ENCODE data around the gene BTF3L4. TPM values are rescaled to one million over a fixed set of nuclear protein-coding genes. Genes with fewer than 3 reads are reported as not detected.

The BTF3L4 gene
- total and polyA plus RNA-seq, 12 donors: 24.9 to 37.1 (median 30.2) TPM

GRCh38 chr1:52119301-52120079 lies 63.4 kb downstream of the BTF3L4 start:
- no peak overlapping the region for H3K4me3 ChIP-seq
- intact Hi-C loops (cut with DNase I): loop anchor here in 3 of 10 donors (10.0 kb wide), 1 partner anchor 565 kb away; no protein-coding TSS in a partner anchor
- H3K27me3 ChIP-seq: peaks cover 0 to 7% (median 0%) of the 10 kb centered on the region in 7 donors
- ATAC-seq (no peak), DNase-seq (no peak)
- H3K27ac ChIP-seq: no peak overlapping the region
- H3K36me3 ChIP-seq: no peaks in the 10 kb centered on the region
- whole genome bisulfite sequencing, 2 donors: 54 to 59% methylated on average over 12 of the region's 12 CpGs
- no peak for TF ChIP-seq CTCF (IDR thresholded peaks at IDR 0.05)
- H3K4me1 ChIP-seq: no peaks in the 10 kb centered on the region
- H3K9me3 ChIP-seq: no peaks in the 10 kb centered on the region

GRCh38 chr1:52122384-52122783 lies 66.3 kb downstream of the BTF3L4 start:
- Histone ChIP-seq H3K27me3 (peaks cover 0 to 21% (median 0%) of the 10 kb centered on the region in 7 donors), H3K27ac (no peak overlapping the region), H3K9me3 (no peaks in the 10 kb centered on the region), H3K4me3 (no peak overlapping the region), H3K4me1 (peaks cover 0 to 2% (median 0%) of the 10 kb centered on the region in 9 donors), H3K36me3 (no peaks in the 10 kb centered on the region)
- 66 to 72% methylated on average over 2 of the region's 2 CpGs for WGBS, 2 donors
- DNase-seq (no peak), ATAC-seq (no peak)
- intact Hi-C loops (cut with DNase I): loop anchor here in 3 of 10 donors (10.0 kb wide), 1 partner anchor 562 kb away; no protein-coding TSS in a partner anchor
- TF ChIP-seq CTCF (IDR thresholded peaks at IDR 0.05): no peak

- TF ChIP-seq CTCF (IDR thresholded peaks at IDR 0.05): no peak
- no peak overlapping the region for H3K27ac ChIP-seq
- no peak for DNase-seq
- WGBS, 2 donors: 93 to 96% methylated on average over 6 of the region's 6 CpGs
- no peak for ATAC-seq
- no peak overlapping the region for H3K4me3 ChIP-seq
- intact Hi-C loops (cut with DNase I): loop anchor here in 3 of 10 donors (10.0 kb wide), 1 partner anchor 561 kb away; no protein-coding TSS in a partner anchor
- peaks cover 0 to 5% (median 0%) of the 10 kb centered on the region in 9 donors for H3K4me1 ChIP-seq
- H3K9me3 ChIP-seq: no peaks in the 10 kb centered on the region
- no peaks in the 10 kb centered on the region for H3K36me3 ChIP-seq
- H3K27me3 ChIP-seq: peaks cover 0 to 24% (median 0%) of the 10 kb centered on the region in 7 donors
Measured at GRCh38 chr1:52123622-52124021, 67.5 kb downstream of the BTF3L4 start.

GRCh38 chr1:52125736-52126359 lies 69.8 kb downstream of the BTF3L4 start:
- Histone ChIP-seq H3K4me1 (peaks cover 0 to 5% (median 0%) of the 10 kb centered on the region in 9 donors), H3K27ac (no peak overlapping the region), H3K9me3 (peaks cover 0 to 2% (median 0%) of the 10 kb centered on the region in 11 donors), H3K36me3 (no peaks in the 10 kb centered on the region), H3K4me3 (no peak overlapping the region), H3K27me3 (peaks cover 0 to 24% (median 0%) of the 10 kb centered on the region in 7 donors)
- no peak for TF ChIP-seq CTCF (IDR thresholded peaks at IDR 0.05)
- no peak for ATAC-seq
- DNase-seq: no peak
- intact Hi-C loops (cut with DNase I): loop anchor here in 9 of 10 donors (2.0 to 10.0 kb wide), 5 partner anchors 166 to 561 kb away; no protein-coding TSS in a partner anchor
